ENCODE measurements around the gene CCNL1.

- TF ChIP-seq POLR2A (IDR thresholded peaks at IDR 0.05) (no peak), POLR2AphosphoS5 (IDR thresholded peaks at IDR 0.05) (no peak)
- TF ChIP-seq, protein P1, sequence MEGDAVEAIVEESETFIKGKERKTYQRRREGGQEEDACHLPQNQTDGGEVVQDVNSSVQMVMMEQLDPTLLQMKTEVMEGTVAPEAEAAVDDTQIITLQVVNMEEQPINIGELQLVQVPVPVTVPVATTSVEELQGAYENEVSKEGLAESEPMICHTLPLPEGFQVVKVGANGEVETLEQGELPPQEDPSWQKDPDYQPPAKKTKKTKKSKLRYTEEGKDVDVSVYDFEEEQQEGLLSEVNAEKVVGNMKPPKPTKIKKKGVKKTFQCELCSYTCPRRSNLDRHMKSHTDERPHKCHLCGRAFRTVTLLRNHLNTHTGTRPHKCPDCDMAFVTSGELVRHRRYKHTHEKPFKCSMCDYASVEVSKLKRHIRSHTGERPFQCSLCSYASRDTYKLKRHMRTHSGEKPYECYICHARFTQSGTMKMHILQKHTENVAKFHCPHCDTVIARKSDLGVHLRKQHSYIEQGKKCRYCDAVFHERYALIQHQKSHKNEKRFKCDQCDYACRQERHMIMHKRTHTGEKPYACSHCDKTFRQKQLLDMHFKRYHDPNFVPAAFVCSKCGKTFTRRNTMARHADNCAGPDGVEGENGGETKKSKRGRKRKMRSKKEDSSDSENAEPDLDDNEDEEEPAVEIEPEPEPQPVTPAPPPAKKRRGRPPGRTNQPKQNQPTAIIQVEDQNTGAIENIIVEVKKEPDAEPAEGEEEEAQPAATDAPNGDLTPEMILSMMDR (IDR thresholded peaks at IDR 0.05), result no peak
Measured at GRCh38 chr3:157139938-157140534, 19.9 kb downstream of the CCNL1 start.

Measured in upper lobe of left lung (tissue), 4 donors.